Activated CD4-positive, alpha-beta T cell treated with anti-CD3 and anti-CD28 coated beads, Interleukin-2, amount 10 ng/mL, durations not matched to agents 7 days and 5 days (primary cell): Measurements from ENCODE around the gene OR4C45. TPM values are rescaled to one million over a fixed set of nuclear protein-coding genes. Genes with fewer than 3 reads are reported as not detected.
"Not testable (repeated sequence)": the region's sequence is repeated elsewhere in the genome, so short reads cannot be mapped to it uniquely, and the experiment has no call there.

ENCODE experiments used
- CTCF ChIA-PET: fragments of 350-600 bp; sonication (Branson Sonifier 250); formaldehyde crosslinking; loops from one replicate; lab custom pipeline; 2021; ENCODE audit warnings: antibody characterized with exemption; lab: Charles Lee
- POLR2A ChIA-PET: fragments of 350-600 bp; sonication (Branson Sonifier 250); formaldehyde crosslinking; loops from one replicate; lab custom pipeline; 2021; ENCODE audit warnings: antibody characterized with exemption; lab: Charles Lee
- DNase-seq: peaks from one replicate; pipeline ENCODE4 v3.0.0-alpha.2; 2020
- H3K27ac Mint-ChIP-seq: one replicate; pipeline ENCODE4 v1.8.0; 2021; ENCODE audit warnings: mild to moderate bottlenecking, moderate library complexity, mixed read lengths
- H3K27me3 Mint-ChIP-seq: one replicate; pipeline ENCODE4 v1.8.0; 2021; ENCODE audit warnings: mixed read lengths
- H3K36me3 Mint-ChIP-seq: one replicate; pipeline ENCODE4 v1.8.0; 2021; ENCODE audit warnings: low read depth, mixed read lengths
- H3K4me1 Mint-ChIP-seq: one replicate; pipeline ENCODE4 v1.8.0; 2021; ENCODE audit warnings: mixed read lengths
- H3K4me3 Mint-ChIP-seq: one replicate; pipeline ENCODE4 v1.8.0; 2021; ENCODE audit warnings: mild to moderate bottlenecking, moderate library complexity, mixed read lengths
- H3K9me3 Mint-ChIP-seq: one replicate; pipeline ENCODE4 v1.8.0; 2021; ENCODE audit warnings: mixed read lengths
- total RNA-seq, 2 experiments: library from RNA; stranded (reverse); gene quantifications; one replicate each; pipeline ENCODE4 v1.2.3, GENCODE V29; 2021

The OR4C45 gene
- total RNA-seq, 2 experiments from 2014 or later: not detected

- DNase-seq: no peak
- no peaks in the 10 kb centered on the region for H3K36me3 Mint-ChIP-seq
- H3K27ac Mint-ChIP-seq: no peak overlapping the region
- ChIA-PET CTCF (no interaction called here), POLR2A (no interaction called here)
- peaks cover 44% of the 10 kb centered on the region for H3K9me3 Mint-ChIP-seq
- H3K4me1 Mint-ChIP-seq: no peaks in the 10 kb centered on the region
- no peaks in the 10 kb centered on the region for H3K27me3 Mint-ChIP-seq
- H3K4me3 Mint-ChIP-seq: no peak overlapping the region
Observed at GRCh38 chr11:50077526-50077925, 44.9 kb downstream of the OR4C45 start.

- Mint-ChIP-seq H3K27me3 (no peaks in the 10 kb centered on the region), H3K27ac (no peak overlapping the region), H3K4me1 (no peaks in the 10 kb centered on the region), H3K9me3 (peaks cover 44% of the 10 kb centered on the region), H3K36me3 (no peaks in the 10 kb centered on the region), H3K4me3 (no peak overlapping the region)
- no peak for DNase-seq
- ChIA-PET CTCF (no interaction called here), POLR2A (no interaction called here)
Observed at GRCh38 chr11:50078001-50078400, 45.3 kb downstream of the OR4C45 start.

- not testable (repeated sequence) for H3K4me1 Mint-ChIP-seq, H3K4me3 Mint-ChIP-seq
Observed at GRCh38 chr11:50078946-50079345, 46.3 kb downstream of the OR4C45 start.

GRCh38 chr11:50080256-50080655, 47.6 kb downstream of the OR4C45 start:
- H3K36me3 Mint-ChIP-seq: no peaks in the 10 kb centered on the region
- no peaks in the 10 kb centered on the region for H3K27me3 Mint-ChIP-seq
- no peak overlapping the region for H3K27ac Mint-ChIP-seq
- no peaks in the 10 kb centered on the region for H3K4me1 Mint-ChIP-seq
- H3K9me3 Mint-ChIP-seq: peaks cover 43% of the 10 kb centered on the region
- ChIA-PET POLR2A (no interaction called here), CTCF (no interaction called here)
- H3K4me3 Mint-ChIP-seq: no peak overlapping the region
- DNase-seq: no peak

More at GRCh38 chr11:50078946-50079345, 46.3 kb downstream of the OR4C45 start:
- H3K9me3 Mint-ChIP-seq: peaks cover 50% of the 10 kb centered on the region
- H3K27me3 Mint-ChIP-seq, POLR2A ChIA-PET, H3K27ac Mint-ChIP-seq, CTCF ChIA-PET, H3K36me3 Mint-ChIP-seq, DNase-seq: not testable (repeated sequence)

Other genes with a start within 250 kb of the OR4C45 start
- not detected for gene OR4C13, start 80.5 kb upstream of the OR4C45 start, total RNA-seq
- not detected for gene OR4C12, start 50.3 kb upstream of the OR4C45 start, total RNA-seq